Heart left ventricle (tissue), 13 donors: ENCODE data around the gene CST9.
"Not testable (repeated sequence)": the region's sequence is repeated elsewhere in the genome, so short reads cannot be mapped to it uniquely, and the experiment has no call there.

Experiments used
- CTCF ChIP-seq, 12 donors: fragments of 200-600 bp; sonication (generic) in 4 of 12; IDR thresholded peaks; one replicate each; pipeline versions ENCODE4 v1.5.0 to v1.8.0; 2018 to 2022; ENCODE audit warnings: antibody characterized with exemption in 12 of 12, mild to moderate bottlenecking in 5 of 12
- POLR2A ChIP-seq, 2 donors: fragments of 450-650 bp; IDR thresholded peaks; one replicate each; pipeline ENCODE4 v1.6.1; 2017; ENCODE audit warnings: antibody characterized with exemption in 2 of 2, mild to moderate bottlenecking in 2 of 2, moderate library complexity in 2 of 2
- donor health status: ischemic (EF 13 %, LVEDD 7.1; RV severe dilation, severe dysfunction).
- donor health status: DM: no; HTN: yes; CAD: no.
- donor health status: DM: no; HTN: no; CAD: no.
- donor health status: ischemic (EF 25% LVEDD 6.9; RV normal size, moderate dysfunction).
- donor health status: ischemic (EF 25% LVEDD 5.7; RV mildly dilated, moderate dysfunction).
- donor health status: ischemic (EF 35%, LVEDD 5.7; RV mildly dilated, moderate dysfunction).
- donor health status: nonischemic (EF 11% LVEDD 7.7; RV severe dilation, severe dysfunction).
- donor health status: DM: yes; HTN: yes; CAD: no.
- donor health status: PGD.
- donor health status: ischemic (EF 29% LVEDD 5.4; RV normal size, mild dysfunction).
- donor health status: nonischemic (EF 23%, LVEDD 6.1; RV moderate dilation, normal function).

GRCh38 chr20:23581833-23582232 lies 23.9 kb downstream of the CST9 start:
- not testable (repeated sequence) for TF ChIP-seq CTCF, POLR2A (IDR thresholded peaks at IDR 0.05)
